Right atrium auricular region (tissue), 2 donors: Measurements from ENCODE around the gene RUSC2. TPM values are rescaled to one million over a fixed set of nuclear protein-coding genes. Genes with fewer than 3 reads are reported as not detected.
"Not testable (repeated sequence)": the region's sequence is repeated elsewhere in the genome, so short reads cannot be mapped to it uniquely, and the experiment has no call there.

Source experiments
- DNase-seq: peaks from one replicate; pipeline ENCODE4 v3.0.0-alpha.2; 2019; ENCODE audit warnings: low spot score
- H3K27ac ChIP-seq, 2 donors: fragments of 200-600 bp; sonication (generic); 1 replicate in 1 of 2; 2 replicates in 1 of 2; pipeline ENCODE4 v1.5.1; 2016 to 2019
- H3K27me3 ChIP-seq, 2 donors: fragments of 200-600 bp; sonication (generic); one replicate each; pipeline versions ENCODE4 v1.5.1 to v1.6.0; 2017 to 2019
- H3K36me3 ChIP-seq: fragments of 200-600 bp; sonication (generic); one replicate; pipeline ENCODE4 v1.5.1; 2016
- H3K4me1 ChIP-seq, 2 donors: fragments of 200-600 bp; sonication (generic); one replicate each; pipeline versions ENCODE4 v1.5.1 to v1.6.0; 2017 to 2019
- H3K4me3 ChIP-seq, 2 donors: fragments of 200-600 bp; sonication (generic); 1 replicate in 1 of 2; 2 replicates in 1 of 2; pipeline ENCODE4 v1.5.1; 2017 to 2019; ENCODE audit warnings: mild to moderate bottlenecking in 1 of 2, moderate library complexity in 1 of 2
- H3K9me3 ChIP-seq, 2 donors: fragments of 200-600 bp; sonication (generic); one replicate each; pipeline ENCODE4 v1.5.1; 2019
- CTCF ChIP-seq, 2 donors: fragments of 200-600 bp; sonication (generic); IDR thresholded peaks; one replicate each; pipeline ENCODE4 v1.5.1; 2019; ENCODE audit warnings: antibody characterized with exemption in 2 of 2
- total RNA-seq, 2 donors: library from RNA; depleted of rRNA; stranded (reverse); fragments of >200 nt; gene quantifications; one replicate each; pipeline ENCODE4 v1.1.0, GENCODE V29; 2016

RUSC2 gene
- total RNA-seq, 2 donors from 2014 or later, result 33.0 to 49.1 TPM

GRCh38 chr9:35464141-35465025, 25.5 kb upstream of the RUSC2 start:
- DNase-seq, result no peak
- no peaks in the 10 kb centered on the region for H3K36me3 ChIP-seq
- no peaks in the 10 kb centered on the region for H3K4me1 ChIP-seq
- H3K4me3 ChIP-seq, result no peak overlapping the region
- H3K27ac ChIP-seq, result no peak overlapping the region
- peaks cover 0 to 24% of the 10 kb centered on the region in 2 donors for H3K9me3 ChIP-seq
- H3K27me3 ChIP-seq, result no peaks in the 10 kb centered on the region
- TF ChIP-seq CTCF (IDR thresholded peaks at IDR 0.05), result no peak

- no peak overlapping the region for H3K27ac ChIP-seq
- no peaks in the 10 kb centered on the region for H3K9me3 ChIP-seq
- H3K36me3 ChIP-seq, result no peaks in the 10 kb centered on the region
- no peaks in the 10 kb centered on the region for H3K4me1 ChIP-seq
- no peak for TF ChIP-seq CTCF (IDR thresholded peaks at IDR 0.05)
- DNase-seq, result no peak
- H3K4me3 ChIP-seq, result no peak overlapping the region
- no peaks in the 10 kb centered on the region for H3K27me3 ChIP-seq
Observed at GRCh38 chr9:35470340-35470739, 19.6 kb upstream of the RUSC2 start.

GRCh38 chr9:35470894-35471293, 19.0 kb upstream of the RUSC2 start:
- DNase-seq, result no peak
- Histone ChIP-seq H3K27me3 (no peaks in the 10 kb centered on the region), H3K4me3 (no peak overlapping the region), H3K27ac (no peak overlapping the region), H3K9me3 (no peaks in the 10 kb centered on the region), H3K4me1 (no peaks in the 10 kb centered on the region), H3K36me3 (no peaks in the 10 kb centered on the region)
- no peak for TF ChIP-seq CTCF (IDR thresholded peaks at IDR 0.05)

- Histone ChIP-seq H3K27ac (no peak overlapping the region), H3K4me1 (peaks cover 0 to 7% of the 10 kb centered on the region in 2 donors), H3K27me3 (no peaks in the 10 kb centered on the region), H3K4me3 (no peak overlapping the region), H3K9me3 (no peaks in the 10 kb centered on the region), H3K36me3 (no peaks in the 10 kb centered on the region)
- no peak for DNase-seq
- TF ChIP-seq CTCF (IDR thresholded peaks at IDR 0.05), result no peak
Observed at GRCh38 chr9:35476596-35476995, 13.3 kb upstream of the RUSC2 start.

GRCh38 chr9:35477211-35477855, 12.6 kb upstream of the RUSC2 start:
- peak; percentile 51 to 93 for TF ChIP-seq CTCF (IDR thresholded peaks at IDR 0.05)
- peak; percentile 68 for DNase-seq
- not testable (repeated sequence) for H3K36me3 ChIP-seq, H3K4me1 ChIP-seq, H3K27ac ChIP-seq, H3K9me3 ChIP-seq, H3K4me3 ChIP-seq, H3K27me3 ChIP-seq
